Stimulated activated CD8-positive, alpha-beta memory T cell treated with anti-CD3 and anti-CD28 coated beads, Interleukin-2, amount 100 ng/mL, for 1 hour (primary cell): Measurements from ENCODE around the gene TCF21.
"Not testable (repeated sequence)": the region's sequence is repeated elsewhere in the genome, so short reads cannot be mapped to it uniquely, and the experiment has no call there.

Source experiments
- DNase-seq, 2 donors: peaks; one replicate each; pipeline ENCODE4 v3.0.0-alpha.2; 2020; ENCODE audit warnings: low read depth in 2 of 2

TCF21 gene

DNA sequence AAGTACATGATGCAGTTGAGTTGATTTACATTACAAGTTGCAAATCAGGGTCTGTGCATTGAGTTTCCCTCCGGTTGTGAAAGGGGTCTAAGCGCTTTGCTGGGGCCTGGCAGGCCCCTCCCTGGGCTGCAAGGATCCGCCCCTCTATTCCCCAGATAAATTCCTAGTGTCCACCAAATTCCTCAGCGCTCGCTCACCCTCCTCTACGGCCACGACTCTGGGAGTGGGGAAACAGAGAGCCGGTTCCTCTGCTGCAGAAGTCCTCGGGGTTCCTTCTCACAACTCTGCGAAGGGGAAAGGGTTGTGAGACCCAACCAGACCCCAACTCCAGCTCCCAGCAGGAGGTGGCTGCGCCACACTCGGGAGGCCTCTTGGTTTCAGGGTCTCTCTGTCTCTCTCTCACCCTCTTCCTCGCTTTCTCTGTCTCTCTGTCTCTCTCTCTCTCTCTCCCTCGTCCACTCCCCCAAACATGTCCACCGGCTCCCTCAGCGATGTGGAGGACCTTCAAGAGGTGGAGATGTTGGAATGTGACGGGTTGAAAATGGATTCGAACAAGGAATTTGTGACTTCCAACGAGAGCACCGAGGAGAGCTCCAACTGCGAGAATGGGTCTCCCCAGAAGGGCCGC, at the start of gene TCF21:
Gene TCF21 (plus strand): TSS at position 185 of the 628 bp plus-strand sequence. CDS start 285 bp downstream, at position 470.
- DNase-seq: no peak

DNA sequence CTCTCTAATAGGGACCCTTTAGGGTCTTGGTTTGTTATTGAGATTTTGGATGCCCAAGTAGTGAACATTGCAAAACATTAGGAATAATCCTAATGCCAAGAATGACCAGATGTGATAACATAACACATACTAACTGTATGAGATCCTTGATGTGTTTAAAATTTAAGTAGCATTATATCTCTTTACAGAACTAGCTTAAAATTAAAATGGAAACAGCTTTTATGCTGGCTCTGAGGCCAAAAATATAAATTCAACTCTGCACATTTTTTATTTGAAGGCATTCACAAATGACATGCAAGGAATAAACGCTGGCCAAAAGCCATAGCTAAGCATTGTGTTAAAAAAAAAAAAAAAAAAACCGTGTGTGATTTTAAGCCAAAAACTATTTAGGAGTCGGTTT, 47.7 kb upstream of the TCF21 start:
- DNase-seq: no peak

- DNase-seq: no peak
Observed at GRCh38 chr6:133843098-133843497, 45.8 kb upstream of the TCF21 start.

GRCh38 chr6:133844709-133845108, 44.2 kb upstream of the TCF21 start:
- DNase-seq: no peak

DNA sequence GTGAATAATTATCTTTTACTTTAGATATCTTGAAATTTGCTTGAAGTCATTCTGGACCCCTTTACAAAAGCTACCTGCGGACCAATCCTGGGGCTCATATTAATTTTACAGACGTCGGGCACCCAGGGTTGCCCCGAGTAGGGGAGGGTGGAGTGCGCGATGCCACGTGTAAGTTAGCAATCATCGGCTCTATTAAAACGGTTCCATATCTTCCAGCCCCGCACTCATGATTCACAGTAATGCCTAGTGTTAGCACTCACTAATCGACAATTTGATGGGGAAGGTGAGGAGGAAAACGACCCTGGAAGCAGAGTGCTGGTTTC, 34.9 kb upstream of the TCF21 start:
- DNase-seq: no peak

- no peak for DNase-seq
Observed at GRCh38 chr6:133854364-133855275, 34.3 kb upstream of the TCF21 start.

- DNase-seq: no peak
Observed at GRCh38 chr6:133855276-133855990, 33.5 kb upstream of the TCF21 start.

- DNase-seq: no peak
Observed at GRCh38 chr6:133855991-133856370, 32.9 kb upstream of the TCF21 start.

DNA sequence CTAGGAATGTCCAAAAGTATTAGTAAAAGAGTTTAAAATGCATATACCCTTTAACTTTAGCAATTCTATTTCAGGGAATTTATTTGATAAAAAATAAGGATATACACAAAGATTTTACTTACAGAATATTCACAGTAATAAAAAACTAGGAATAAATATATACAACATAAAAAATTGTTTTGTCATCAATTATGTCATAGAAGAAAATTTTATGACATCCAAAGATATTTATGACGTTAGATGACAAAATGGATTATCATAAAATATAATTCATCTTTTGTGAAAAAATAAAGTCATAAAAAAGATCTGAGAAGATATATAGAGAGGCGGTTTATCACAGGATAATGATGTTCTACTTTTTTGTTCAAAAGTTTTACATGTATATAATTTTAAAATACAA, 32.0 kb upstream of the TCF21 start:
- DNase-seq: no peak

DNA sequence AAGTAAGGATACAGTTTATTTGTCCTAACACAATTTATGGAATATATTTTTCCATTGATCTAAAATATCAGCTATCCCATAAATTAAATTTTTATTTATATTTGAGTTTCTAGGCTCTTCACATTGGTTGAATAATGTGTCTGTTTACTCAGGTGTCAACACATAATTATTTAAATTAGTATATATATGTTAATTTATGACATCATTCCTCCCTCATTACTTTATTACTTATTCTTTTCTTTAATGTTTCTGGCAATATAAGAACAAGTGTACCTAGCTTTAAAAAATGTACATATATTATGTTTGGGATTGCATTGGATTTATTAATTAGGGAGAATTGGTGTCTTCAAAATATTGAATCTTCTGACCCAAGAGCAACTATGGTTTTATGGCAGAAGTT, 31.2 kb upstream of the TCF21 start:
- DNase-seq: no peak

GRCh38 chr6:133861337-133861736, 27.6 kb upstream of the TCF21 start:
- not testable (repeated sequence) for DNase-seq

DNA sequence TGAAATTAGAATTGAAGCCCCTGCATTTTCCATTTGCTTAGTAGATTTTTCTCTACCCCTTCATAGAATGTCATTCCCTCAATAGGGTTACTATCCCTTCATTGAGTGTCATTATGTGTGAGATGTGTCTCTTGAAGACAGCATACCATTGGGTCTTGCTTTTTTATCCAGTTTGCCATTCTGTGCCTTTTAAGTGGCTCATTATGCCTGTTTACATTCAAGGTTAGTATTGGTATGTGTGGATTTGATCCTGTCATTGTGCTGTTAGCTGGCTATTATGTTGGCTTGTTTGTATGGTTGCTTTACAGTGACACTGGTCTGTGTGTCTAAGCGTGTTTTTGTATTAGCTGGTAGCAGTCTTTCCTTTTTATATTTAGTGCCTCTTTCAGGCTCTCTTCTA, 25.7 kb upstream of the TCF21 start:
- DNase-seq: no peak

DNA sequence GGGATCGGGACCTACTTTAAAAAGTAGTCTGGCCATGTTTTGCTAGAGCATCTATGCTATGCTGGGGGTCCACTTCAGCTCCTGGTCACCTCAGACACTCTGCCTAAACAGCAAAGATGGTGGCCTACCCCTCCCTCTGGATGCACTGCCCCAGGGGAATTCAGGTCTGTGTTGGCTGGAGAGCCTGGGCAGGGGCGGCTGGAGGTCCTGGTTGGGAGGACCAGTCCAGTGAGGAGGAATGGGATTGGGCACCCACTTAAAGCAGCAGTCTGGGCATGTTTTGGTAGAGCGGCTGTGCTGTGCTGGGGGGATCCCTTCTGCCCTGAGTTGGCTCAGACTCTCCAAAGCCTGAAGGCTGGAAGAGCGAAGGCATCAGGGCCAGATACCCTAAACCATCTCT, 23.2 kb upstream of the TCF21 start:
- no peak for DNase-seq

- DNase-seq: no peak
Observed at GRCh38 chr6:133871131-133871530, 17.8 kb upstream of the TCF21 start.

DNA sequence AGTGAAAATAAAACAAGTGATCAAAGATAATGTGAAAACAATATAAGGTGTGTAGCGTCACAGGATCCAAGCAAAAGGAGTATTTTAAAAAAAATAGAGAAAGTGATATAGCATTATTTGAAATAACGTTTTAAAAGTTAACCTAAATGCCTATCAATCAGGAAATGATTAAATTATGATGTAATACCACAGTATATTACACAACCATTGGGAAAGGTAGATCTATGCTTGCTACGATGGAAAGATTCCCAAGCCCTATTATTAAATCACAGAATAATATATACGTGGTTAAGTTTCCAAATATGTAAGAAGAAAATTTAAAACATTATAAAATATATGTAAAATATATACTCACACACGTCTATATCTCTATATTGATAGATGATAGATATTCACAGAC, 15.4 kb upstream of the TCF21 start:
- DNase-seq: no peak

DNA sequence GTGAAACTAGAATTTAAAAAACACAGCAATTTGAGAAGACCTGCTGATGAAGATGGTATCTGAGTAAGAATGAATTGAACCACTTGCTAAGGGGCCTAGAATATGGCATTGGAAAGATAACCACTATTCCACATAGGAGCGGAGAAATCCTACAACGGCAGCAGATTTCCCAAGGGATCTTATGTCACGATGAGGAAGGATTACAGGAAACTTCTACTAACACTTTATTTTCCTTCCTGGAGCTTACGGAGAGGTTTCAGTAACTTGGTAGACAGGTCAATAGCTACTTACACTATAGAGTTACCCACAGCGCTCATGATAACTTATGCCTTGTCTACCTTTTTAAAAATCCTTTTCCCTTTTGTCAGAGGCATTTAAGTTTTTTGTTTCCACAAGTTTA, 11.8 kb upstream of the TCF21 start:
- DNase-seq: no peak

DNA sequence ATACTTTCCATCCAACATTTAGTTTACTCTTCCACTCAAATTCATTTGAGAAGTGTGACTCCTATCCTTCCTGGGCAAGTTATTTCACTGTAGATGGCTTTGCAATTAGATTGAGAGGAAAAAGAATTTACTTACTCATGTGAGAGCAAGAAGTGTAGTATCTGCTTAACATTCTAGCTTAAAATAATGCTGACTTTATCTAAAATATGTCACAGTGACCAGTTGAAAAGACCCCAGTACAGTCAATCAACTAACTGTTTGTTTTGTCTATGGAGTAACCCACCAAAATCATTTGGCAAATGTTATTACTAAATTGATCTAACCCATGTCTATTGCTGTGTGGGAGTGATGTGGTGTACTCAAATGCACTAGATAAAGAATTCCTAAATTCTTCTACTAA, 8.9 kb upstream of the TCF21 start:
- DNase-seq: no peak

GRCh38 chr6:133880896-133881295, 8.0 kb upstream of the TCF21 start:
- DNase-seq: no peak

DNA sequence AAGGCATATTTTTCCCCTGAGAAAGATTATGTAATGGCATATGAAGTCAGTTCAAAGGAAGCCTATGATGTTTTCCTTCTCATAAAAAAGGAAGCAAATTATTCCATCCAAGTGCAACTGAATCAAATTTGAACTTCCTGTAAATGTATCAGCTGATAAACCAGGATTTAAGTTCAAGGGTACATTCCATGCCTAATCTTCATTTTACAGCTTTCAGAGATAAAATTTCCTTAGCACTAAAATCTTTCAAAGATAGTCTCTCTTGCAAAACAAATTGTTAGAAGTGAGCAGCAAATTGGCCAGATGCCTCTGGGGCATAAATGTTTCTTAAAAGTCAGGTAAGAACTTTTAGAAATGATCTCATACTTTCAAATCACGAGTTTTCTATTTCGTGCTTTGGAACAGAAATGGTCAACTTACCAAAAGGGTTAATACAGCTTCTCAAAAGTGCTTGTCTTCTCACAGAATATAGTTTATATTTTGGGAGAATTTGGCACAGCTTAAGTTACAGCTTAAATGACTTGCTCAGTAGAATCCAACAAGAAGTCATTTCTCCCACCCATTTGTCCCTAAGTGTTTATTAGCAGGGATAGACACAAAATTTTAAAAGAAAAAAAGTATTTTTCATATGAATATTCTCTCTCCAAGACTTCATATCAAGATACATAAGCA, 2.7 kb upstream of the TCF21 start:
- no peak for DNase-seq

GRCh38 chr6:133887156-133887879, 1.6 kb upstream of the TCF21 start:
- no peak for DNase-seq

DNA sequence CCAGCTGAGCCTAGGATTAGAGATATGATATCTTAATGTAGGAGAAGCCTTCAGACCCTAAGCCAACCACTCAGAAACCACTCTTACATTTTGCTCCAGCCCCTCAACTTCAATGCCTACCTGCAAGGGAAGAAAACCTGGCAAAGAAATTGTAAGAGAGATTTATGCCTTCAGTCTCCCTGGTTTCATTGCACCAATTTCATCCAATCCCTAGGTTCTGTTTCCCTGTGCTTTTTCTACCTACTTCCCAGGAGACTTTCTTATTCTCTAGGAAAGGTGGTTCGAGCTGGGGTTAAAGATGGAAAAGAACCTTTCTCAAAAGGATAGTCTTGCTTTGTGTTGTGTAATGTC, 1.1 kb upstream of the TCF21 start:
- no peak for DNase-seq
